NCI-H2196 (cell line): ENCODE results near the gene SLC30A4.
"Not testable (repeated sequence)": the region's sequence is repeated elsewhere in the genome, so short reads cannot be mapped to it uniquely, and the experiment has no call there.

ENCODE experiments used
- DNase-seq: peaks from one replicate; lab custom pipeline; 2025; ENCODE audit not compliant: unreplicated experiment; lab: John Stamatoyannopoulos, UW

Gene SLC30A4

GRCh38 chr15:45522328-45523165 lies at the start of gene SLC30A4:
SLC30A4 (minus strand) TSS chr15:45522755; CDS start chr15:45522354, 401 bp downstream.
- DNase-seq = peak; percentile 20

- DNase-seq = no peak
Measured at GRCh38 chr15:45555934-45556608, 33.5 kb upstream of the SLC30A4 start.

GRCh38 chr15:45551676-45552075 lies 29.1 kb upstream of the SLC30A4 start:
- no peak for DNase-seq

GRCh38 chr15:45550436-45550835 lies 27.9 kb upstream of the SLC30A4 start:
- DNase-seq = no peak

GRCh38 chr15:45549541-45550220 lies 27.1 kb upstream of the SLC30A4 start:
- no peak for DNase-seq

GRCh38 chr15:45548753-45549520 lies 26.4 kb upstream of the SLC30A4 start:
- DNase-seq = no peak

GRCh38 chr15:45546789-45547188 lies 24.2 kb upstream of the SLC30A4 start:
- no peak for DNase-seq

- no peak for DNase-seq
Measured at GRCh38 chr15:45544266-45545023, 21.9 kb upstream of the SLC30A4 start.

GRCh38 chr15:45543051-45543450 lies 20.5 kb upstream of the SLC30A4 start:
- DNase-seq = no peak

GRCh38 chr15:45540531-45540930 lies 18.0 kb upstream of the SLC30A4 start:
- DNase-seq = no peak

GRCh38 chr15:45539680-45540079 lies 17.1 kb upstream of the SLC30A4 start:
- no peak for DNase-seq

GRCh38 chr15:45536934-45537333 lies 14.4 kb upstream of the SLC30A4 start:
- no peak for DNase-seq

- no peak for DNase-seq
Measured at GRCh38 chr15:45535486-45536042, 13.0 kb upstream of the SLC30A4 start.

- DNase-seq = no peak
Measured at GRCh38 chr15:45534821-45535220, 12.3 kb upstream of the SLC30A4 start.

GRCh38 chr15:45532892-45533291 lies 10.3 kb upstream of the SLC30A4 start:
- DNase-seq = not testable (repeated sequence)

- no peak for DNase-seq
Measured at GRCh38 chr15:45529613-45530012, 7.1 kb upstream of the SLC30A4 start.

GRCh38 chr15:45527086-45527485 lies 4.5 kb upstream of the SLC30A4 start:
- DNase-seq = no peak

- no peak for DNase-seq
Measured at GRCh38 chr15:45523166-45523460, 558 bp upstream of the SLC30A4 start.

GRCh38 chr15:45521596-45522327 lies 793 bp downstream of the SLC30A4 start:
- no peak for DNase-seq
